GM15510 (cell line): ENCODE data around the gene MYO15B.

Experiments used
- POLR2A ChIP-seq: IDR thresholded peaks from 3 replicates; pipeline ENCODE4 v1.6.1; 2011; ENCODE audit warnings: borderline replicate concordance; ENCODE audit not compliant: insufficient read length; ENCODE audit errors: extremely low read depth

The MYO15B gene

DNA sequence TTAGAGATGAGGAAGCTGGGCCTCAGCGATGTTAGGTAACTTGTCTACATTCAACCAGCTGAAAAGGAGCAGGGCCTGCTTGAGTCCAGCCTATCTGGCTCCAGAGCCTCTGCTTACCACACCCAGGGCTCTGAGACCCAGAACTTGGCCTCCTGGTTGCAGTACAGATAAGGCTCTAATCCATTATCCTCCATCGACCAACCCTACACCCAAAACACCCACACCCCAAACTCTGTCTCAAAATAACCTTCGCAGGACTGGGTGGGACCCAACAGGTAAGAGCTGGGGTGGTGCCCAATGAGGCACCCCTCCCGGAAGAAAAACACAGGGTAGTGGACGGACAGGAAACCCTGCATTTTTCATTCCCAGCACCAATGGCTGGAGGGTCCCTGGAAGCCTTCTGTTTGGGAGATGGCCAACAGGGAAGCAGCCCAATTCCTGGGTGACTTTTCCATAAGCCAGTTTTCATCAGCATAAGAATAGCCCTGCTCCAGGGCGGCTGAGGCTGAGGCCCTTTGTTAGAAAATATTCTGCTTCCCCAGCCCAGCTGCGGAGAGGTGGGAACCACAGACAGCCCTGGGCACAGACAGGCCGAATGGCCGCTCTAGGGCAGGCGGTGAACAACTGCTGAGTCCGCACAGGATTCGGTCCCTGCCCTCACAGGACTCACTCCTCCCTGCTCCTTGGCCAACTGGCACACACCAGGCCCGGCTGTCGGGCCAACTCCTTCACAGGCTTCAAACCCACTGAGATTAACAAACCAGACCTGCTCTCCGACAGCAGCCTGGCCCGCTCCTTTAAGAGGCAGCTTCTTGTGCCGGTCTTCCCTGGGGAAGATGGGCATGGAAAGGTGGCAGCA, 55.4 kb downstream of the MYO15B start:
- TF ChIP-seq POLR2A: no peak

DNA sequence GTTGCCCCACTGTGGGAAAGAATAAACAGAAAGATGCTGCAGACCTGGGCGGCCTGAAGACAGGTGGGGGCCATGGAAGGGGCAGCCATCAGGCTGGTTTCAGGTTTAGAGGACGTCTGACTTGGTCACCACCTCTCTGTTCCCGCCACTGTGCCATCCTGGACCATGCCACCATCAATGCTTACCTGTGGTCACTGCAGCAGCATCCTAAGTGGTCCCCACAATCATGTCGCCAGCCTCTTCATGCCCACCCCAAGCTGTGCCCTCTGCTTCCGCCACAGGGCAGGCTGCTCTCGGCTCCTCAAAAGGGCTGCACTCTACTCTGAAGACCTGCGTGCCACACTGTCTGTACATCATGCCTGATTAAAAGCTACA, 56.0 kb downstream of the MYO15B start:
- TF ChIP-seq POLR2A: no peak

DNA sequence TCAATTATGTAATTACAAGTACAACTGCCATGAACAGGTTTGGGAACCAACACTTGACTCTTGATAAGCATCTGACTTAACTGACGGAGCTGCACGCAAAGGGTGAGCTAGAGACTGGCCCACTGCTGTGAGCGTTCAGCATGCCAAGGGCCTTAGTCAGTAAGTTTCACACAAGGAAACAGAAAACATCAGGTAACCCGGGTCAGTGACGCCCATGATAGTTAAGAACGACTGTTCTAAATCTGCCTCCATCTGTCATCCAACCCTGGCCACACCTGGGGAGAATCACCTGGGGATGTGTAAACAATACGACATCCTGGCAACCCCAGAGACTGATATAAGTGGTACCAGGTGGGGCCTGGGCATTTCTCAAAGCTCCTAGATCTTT, 57.9 kb downstream of the MYO15B start:
- TF ChIP-seq POLR2A: no peak

DNA sequence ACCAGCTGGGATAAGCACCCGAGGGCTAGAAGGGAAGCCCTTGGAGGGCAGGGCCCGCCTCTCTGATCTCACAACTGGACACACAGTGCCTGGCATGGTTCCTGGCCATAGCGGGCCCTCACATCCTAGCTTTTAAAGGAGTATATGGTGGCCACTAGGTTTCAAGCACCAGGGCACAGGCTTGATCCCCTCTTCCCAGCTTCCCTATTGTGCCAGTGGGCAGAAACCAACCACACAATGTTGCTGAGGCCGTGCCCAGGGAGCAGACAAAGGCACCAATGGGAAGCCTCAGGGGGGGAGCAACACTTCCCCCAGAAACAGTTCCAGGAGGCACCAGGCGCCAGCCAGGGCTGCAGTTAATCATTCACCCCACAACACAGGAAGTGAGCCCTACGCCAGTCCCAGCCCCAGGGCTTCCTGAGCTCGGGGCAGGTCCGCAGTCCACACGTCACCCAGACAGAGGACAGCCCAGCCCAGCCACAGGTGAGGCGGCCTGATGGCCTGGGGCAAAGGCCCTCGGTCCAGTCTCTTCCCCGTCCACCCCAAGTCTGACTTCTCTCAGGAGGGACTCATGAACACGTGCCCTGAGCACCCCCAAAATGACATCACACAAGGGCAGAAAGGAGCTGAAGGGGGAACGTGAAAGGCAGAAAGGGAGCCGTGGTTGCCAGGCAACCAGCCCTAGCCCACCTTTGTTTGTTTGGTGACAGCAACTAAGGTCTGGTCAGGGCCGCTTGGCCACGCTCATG, 58.5 kb downstream of the MYO15B start:
- peak; percentile 13 for TF ChIP-seq POLR2A

DNA sequence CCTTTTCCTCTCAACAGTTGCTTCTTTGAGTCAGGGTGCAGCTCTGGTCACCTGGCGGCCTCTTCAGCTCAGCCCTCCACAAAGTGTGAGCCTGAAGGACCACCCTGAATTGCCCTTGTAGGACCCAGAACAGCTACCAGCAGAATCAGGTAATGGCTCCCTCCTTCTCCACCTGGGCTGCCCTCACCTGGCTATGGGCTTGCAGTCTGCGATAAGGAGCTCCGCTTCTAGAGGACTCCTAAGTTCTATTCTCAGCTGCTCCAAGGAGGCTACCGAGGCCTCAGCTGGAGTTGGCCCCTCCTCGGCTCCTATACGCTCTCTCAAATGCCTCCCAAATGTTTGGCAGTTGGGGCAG, 59.0 kb downstream of the MYO15B start:
- TF ChIP-seq POLR2A: no peak

DNA sequence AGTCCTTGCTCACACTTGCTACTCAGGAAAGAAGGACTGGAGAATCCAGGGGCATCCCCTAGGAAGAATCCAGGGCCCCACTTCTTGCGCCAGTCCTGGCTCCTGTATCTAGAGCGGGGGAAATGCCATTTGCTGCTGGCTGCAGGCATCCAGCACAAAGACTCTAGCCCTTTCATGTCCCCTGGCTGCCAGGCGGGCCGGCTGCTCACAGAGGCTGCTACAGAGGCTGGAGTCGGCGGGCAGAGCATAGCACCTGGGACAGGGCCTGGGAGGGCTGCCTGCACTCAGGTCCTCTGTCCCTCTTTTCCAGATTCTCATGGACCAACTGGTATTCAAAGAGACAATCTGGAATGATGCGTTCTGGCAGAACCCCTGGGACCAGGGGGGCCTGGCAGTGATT, 59.5 kb downstream of the MYO15B start:
- no peak for TF ChIP-seq POLR2A

DNA sequence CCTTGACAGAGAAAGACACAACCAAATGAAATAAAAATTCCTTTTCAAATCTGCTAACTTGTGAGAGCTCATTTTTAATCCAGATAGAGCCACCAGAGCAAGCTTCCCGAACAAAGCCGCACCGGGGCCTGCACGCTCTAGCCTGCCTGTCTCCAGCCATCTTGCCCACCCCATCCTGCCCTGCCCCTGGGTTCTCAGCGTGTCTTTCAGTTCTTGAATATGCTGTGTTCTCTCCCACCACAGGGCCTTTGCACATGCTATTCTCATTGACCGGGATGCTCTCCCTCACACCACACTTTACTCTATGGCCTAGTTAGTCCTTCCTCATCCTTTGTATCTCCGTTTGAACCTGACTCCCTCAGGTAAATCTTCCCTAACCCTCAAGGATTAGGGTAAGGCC, 60.3 kb downstream of the MYO15B start:
- TF ChIP-seq POLR2A: no peak

DNA sequence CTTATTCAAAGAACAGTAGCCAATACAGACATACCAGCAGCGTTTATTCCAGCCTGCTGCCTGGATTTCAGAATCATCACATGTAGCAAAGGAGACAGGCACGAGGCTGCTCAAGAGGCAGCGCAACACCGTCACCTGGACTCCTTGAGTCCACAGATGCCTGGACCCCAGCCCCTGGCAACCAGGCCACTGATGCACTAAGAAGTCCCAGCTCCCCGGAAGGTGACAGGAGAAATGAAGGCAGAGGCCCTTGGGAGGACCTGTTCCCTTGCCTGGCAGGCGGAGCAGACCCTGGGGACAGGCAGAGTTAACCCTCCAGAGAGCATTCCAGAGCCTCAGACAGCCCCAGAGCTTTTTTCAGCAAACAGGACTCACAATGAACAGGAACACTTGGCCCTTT, 62.1 kb downstream of the MYO15B start:
- no peak for TF ChIP-seq POLR2A

DNA sequence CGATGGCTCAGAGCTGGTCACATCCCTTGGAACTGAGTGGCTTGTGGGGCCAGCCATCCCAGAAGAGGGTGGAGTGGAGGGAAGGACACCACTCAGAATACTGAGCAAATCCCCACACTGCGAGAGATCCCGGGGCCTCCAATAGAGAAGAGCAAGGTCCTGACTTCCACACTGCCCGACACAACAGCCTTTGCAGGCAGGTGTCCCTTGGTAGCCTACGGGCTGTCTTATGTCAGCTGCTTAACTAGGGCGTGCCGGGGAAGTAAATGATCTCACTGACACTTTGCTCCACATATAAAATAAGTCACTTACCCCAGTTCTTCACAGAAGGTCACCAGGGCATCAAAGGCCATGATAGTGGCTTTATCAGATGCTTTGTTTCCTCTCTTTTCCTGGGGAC, 63.3 kb downstream of the MYO15B start:
- no peak for TF ChIP-seq POLR2A

DNA sequence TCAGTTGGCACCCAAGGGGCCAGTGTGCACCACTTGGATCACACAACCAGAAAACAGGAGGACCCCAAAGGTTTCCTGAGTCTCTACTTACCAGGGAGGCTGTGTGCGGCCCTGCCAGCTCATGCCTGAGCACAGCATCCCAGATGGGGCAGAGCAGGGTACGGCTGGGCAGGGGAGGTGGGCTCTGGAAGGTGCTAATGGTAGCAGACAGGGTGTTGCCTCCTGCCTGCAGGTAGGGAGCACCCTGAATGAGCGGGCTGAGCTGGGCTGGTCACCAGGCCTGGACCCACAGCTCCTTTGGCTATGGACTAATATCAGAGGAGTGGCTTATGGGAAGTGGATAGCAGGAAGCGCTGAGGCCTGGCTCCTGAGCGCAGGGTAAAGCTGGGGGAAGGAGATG, 64.7 kb downstream of the MYO15B start:
- no peak for TF ChIP-seq POLR2A

DNA sequence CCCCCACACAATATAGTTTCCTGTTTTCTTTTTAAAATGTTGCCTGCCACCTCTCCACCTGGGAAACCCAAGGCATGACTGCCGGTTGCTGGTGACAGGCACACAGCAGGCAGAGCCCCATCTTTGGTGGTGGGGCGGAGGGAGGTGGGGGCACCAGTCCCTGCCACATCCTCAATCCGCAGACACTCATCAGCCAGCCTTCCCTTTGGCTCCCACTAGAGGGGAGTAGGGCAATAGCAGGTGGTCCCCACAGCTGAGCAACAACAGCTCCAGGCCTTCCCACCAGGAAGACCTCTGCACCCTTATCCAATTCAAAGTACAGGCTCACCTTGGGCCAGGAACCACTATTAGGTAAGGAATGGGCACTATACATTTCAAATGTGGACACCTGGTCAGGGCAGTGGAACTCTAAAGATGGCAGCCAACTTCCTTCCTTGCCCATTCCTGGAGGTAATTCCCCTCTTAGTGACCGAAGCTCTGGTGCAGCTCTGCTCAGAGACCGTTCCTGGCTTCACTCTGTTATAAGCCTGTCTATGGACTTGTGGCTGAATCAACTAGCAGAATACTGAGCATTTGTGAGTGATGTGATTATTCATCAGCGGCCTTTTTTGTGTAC, 65.4 kb downstream of the MYO15B start:
- no peak for TF ChIP-seq POLR2A

DNA sequence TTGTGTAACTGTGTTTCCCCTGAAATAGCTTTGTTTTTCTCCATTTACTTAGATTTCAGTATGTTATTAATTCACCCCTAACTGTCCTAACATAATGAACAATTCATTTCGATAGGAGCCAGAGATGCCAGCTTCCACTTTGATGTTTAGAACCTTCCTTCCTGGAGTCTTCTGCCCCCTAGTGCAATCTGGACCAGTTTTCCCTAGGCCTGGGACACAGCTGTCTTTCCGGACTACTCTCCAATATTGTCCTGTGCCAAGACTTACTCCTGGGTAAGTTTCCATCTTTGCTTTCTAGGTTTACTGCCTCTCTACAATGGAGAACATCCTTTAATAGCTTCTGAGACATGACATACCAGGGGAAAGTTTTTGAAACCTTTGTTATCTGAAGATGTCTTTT, 66.6 kb downstream of the MYO15B start:
- no peak for TF ChIP-seq POLR2A

DNA sequence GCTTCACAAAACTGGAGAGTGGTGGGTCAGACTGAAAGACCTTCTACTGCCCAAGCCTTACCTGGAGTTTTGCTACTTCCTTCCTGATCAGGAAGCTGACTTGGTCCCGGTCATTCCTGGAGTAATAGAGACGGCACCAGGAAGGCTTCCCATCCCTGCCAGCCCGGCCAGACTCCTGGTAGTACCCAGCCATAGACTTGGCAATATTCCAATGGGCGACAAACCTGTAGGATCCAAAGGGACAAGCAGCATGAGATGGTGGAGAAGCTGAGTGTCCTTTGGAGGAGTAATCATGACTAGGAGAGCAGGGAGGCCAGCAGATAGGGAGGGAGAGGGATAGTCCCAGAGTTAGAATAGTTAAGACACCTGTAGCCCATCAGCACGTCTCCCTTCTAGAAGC, 70.6 kb downstream of the MYO15B start:
- no peak for TF ChIP-seq POLR2A

DNA sequence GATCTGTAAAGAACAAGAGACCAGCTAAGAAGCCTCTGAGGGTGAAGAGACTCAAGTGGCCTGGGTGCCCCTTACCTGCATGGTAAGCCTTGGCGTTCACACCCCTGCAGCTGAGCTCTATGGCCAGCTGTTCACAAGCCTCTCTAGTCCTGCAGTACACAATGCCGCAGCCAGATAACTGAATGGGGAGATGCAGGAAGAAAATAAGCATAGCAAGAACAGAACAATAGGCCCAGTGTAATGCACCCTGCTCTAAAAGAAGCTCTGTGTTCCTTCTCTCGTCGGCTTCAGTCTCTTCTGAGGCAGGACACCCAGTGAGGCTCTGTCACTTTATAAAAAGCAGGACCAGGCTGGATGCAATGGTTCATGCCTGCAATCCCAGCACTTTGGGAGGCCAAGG, 73.9 kb downstream of the MYO15B start:
- no peak for TF ChIP-seq POLR2A

DNA sequence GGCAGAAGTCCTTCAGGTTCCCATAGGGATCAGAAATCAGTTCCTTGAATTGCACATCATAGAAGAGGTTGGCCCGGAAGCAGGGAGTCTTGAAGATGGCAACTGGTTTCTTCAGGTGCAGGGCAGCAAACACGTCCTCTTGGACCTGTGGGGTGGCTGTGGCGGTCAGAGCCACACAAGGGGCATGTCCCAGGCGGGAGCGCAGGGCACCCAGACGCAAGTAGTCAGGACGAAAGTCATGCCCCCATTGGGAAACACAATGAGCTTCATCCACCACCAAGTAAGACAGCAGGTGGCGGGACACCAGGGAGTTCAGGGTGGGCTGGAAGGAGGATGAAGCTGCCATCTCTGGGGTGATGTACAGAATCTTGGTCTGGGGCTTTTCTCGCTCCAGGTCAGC, 74.9 kb downstream of the MYO15B start:
- no peak for TF ChIP-seq POLR2A
